HL-60 (cell line): ENCODE results near the gene RASIP1.

Experiments used
- CTCF ChIP-seq: IDR thresholded peaks from one replicate; pipeline ENCODE4 v1.5.1; 2011; ENCODE audit warnings: low read length, control low read depth, inconsistent platforms; ENCODE audit not compliant: insufficient read depth
- GABPA ChIP-seq: IDR thresholded peaks from 2 replicates; pipeline ENCODE4 v1.6.1; 2012; ENCODE audit warnings: low read depth
- POLR2AphosphoS5 ChIP-seq: IDR thresholded peaks from 2 replicates; pipeline ENCODE4 v1.6.1; 2012; ENCODE audit warnings: low read depth
- TF ChIP-seq, protein P1 (sequence below): IDR thresholded peaks from 2 replicates; pipeline ENCODE4 v1.6.1; 2012; ENCODE audit warnings: low read depth; ENCODE audit not compliant: insufficient replicate concordance

DNA sequence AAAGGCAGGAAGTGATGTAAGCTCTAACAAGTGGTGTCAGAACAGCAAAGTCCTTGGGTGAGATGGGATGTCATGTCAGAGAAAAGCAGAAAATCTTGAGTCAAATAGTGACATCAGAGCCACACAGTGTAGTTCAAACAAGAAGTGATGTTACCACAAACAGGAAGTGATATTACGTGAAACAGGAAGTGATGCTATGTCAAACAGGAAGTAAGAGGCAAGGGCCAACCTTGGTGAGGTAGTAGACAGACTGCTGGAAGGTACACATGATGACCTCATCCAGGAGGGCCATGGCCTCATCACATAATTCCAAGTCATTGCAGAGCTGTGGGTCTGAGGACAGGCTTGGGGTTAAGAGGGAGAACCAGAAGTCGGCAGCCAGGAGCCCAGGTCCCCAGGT lies 13.9 kb downstream of the RASIP1 start:
- TF ChIP-seq CTCF, result no peak
- TF ChIP-seq POLR2AphosphoS5, result no peak
- TF ChIP-seq, protein P1, sequence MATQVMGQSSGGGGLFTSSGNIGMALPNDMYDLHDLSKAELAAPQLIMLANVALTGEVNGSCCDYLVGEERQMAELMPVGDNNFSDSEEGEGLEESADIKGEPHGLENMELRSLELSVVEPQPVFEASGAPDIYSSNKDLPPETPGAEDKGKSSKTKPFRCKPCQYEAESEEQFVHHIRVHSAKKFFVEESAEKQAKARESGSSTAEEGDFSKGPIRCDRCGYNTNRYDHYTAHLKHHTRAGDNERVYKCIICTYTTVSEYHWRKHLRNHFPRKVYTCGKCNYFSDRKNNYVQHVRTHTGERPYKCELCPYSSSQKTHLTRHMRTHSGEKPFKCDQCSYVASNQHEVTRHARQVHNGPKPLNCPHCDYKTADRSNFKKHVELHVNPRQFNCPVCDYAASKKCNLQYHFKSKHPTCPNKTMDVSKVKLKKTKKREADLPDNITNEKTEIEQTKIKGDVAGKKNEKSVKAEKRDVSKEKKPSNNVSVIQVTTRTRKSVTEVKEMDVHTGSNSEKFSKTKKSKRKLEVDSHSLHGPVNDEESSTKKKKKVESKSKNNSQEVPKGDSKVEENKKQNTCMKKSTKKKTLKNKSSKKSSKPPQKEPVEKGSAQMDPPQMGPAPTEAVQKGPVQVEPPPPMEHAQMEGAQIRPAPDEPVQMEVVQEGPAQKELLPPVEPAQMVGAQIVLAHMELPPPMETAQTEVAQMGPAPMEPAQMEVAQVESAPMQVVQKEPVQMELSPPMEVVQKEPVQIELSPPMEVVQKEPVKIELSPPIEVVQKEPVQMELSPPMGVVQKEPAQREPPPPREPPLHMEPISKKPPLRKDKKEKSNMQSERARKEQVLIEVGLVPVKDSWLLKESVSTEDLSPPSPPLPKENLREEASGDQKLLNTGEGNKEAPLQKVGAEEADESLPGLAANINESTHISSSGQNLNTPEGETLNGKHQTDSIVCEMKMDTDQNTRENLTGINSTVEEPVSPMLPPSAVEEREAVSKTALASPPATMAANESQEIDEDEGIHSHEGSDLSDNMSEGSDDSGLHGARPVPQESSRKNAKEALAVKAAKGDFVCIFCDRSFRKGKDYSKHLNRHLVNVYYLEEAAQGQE, result no peak
- TF ChIP-seq GABPA, result peak; percentile 91
